ENCODE measurements around the gene TSC1. TPM values are rescaled to one million over a fixed set of nuclear protein-coding genes. Genes with fewer than 3 reads are reported as not detected.

The TSC1 gene
- total and polyA plus RNA-seq, 4 donors = 8.9 to 61.3 (median 30.2) TPM

DNA sequence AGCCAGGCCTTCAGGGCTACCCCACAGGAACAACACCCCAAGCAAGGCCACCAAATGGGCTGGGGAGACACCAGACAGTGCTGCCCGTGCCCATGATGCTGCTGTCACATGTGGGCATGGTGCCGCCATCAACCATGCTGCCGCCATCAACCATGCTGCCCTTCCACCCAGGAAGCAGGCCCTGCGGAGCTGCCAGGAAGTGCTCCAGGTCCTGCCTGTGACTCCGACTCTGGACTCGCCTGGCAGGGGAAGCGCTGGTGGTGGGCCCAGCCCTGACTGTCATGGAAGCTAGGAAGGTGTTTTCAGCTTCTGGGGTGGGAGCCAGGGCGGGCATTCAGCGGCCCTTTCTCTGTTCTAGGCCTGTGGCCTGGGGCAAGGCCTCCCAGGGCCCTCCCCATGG lies 75.2 kb downstream of the TSC1 start:
- H3K36me3 ChIP-seq (ENCODE audit: control insufficient read depth in 1 of 2, insufficient read depth in 2 of 2, low read length in 1 of 2) = no peaks in the 10 kb centered on the region
- H3K4me1 ChIP-seq (ENCODE audit: control insufficient read depth in 1 of 2, insufficient read depth in 2 of 2, low read length in 2 of 2) = no peaks in the 10 kb centered on the region
- WGBS, 2 donors = 93 to 94% methylated on average over 9 of the region's 9 CpGs
- H3K9me3 ChIP-seq (ENCODE audit: control insufficient read depth, low read length) = no peaks in the 10 kb centered on the region
- DNase-seq (no peak), ATAC-seq (ENCODE audit: low FRiP score) (no peak)
- no peak overlapping the region for H3K4me3 ChIP-seq (ENCODE audit: low read length in 2 of 2)
- no peaks in the 10 kb centered on the region for H3K27me3 ChIP-seq (ENCODE audit: control insufficient read depth in 1 of 2, insufficient read depth in 2 of 2, low read length in 1 of 2)
- H3K27ac ChIP-seq (ENCODE audit: low read depth in 1 of 2, low read length in 2 of 2) = no peak overlapping the region
- intact Hi-C loops (cut with DNase I) = no loop called here

DNA sequence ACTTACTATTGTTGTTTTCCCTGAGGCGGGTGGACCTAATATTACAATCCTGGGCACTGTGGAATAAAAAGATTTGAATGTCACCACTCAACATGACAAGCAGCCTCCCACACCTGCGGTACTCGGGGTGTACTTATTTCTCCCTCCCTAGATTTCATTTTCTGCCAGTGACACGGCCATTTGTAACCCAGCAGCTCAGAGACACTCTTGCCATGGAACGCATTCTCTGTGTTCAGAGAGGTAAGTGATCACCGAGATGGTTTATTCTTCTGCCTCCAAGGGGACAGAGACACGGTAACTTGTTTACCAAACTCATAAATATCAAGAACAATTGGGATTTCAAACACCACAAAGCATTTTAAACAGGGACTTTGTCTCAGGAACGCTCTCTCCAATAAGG lies 77.5 kb downstream of the TSC1 start:
- intact Hi-C loops (cut with DNase I) = no loop called here
- no peak for ATAC-seq (ENCODE audit: low FRiP score)

DNA sequence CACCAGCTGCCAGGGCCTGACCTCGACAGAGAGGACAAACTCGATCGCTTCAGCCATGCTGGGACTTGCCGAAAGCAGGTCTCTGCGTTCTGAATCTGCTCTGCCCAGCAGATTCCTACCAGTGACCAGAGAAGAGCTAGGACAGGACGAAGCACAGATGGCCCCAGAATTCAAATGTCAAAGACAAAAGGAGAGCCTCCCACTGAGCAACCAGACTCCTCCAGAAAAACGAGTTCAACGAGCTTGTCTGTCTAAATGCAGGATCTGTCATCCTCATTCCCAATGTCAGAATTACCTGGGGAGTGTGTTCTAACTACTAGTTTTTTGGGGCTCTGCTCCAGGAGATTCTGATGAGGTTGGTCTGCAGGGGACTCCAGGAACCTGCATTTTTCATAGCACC lies 79.7 kb downstream of the TSC1 start:
- DNase-seq (no peak), ATAC-seq (ENCODE audit: low FRiP score) (no peak)
- H3K36me3 ChIP-seq (ENCODE audit: control insufficient read depth in 1 of 2, insufficient read depth in 2 of 2, low read length in 1 of 2) = no peaks in the 10 kb centered on the region
- H3K4me1 ChIP-seq (ENCODE audit: control insufficient read depth in 1 of 2, insufficient read depth in 2 of 2, low read length in 2 of 2) = no peaks in the 10 kb centered on the region
- WGBS, 2 donors = 59 to 66% methylated on average over 8 of the region's 8 CpGs
- no peak overlapping the region for H3K27ac ChIP-seq (ENCODE audit: low read depth in 1 of 2, low read length in 2 of 2)
- H3K4me3 ChIP-seq (ENCODE audit: low read length in 2 of 2) = no peak overlapping the region
- no peaks in the 10 kb centered on the region for H3K27me3 ChIP-seq (ENCODE audit: control insufficient read depth in 1 of 2, insufficient read depth in 2 of 2, low read length in 1 of 2)
- no peaks in the 10 kb centered on the region for H3K9me3 ChIP-seq (ENCODE audit: control insufficient read depth, low read length)
- intact Hi-C loops (cut with DNase I) = no loop called here

More for the DNA sequence above, 77.5 kb downstream of the TSC1 start:
- no peaks in the 10 kb centered on the region for H3K4me1 ChIP-seq (ENCODE audit: control insufficient read depth in 1 of 2, insufficient read depth in 2 of 2, low read length in 2 of 2)
- H3K36me3 ChIP-seq (ENCODE audit: control insufficient read depth in 1 of 2, insufficient read depth in 2 of 2, low read length in 1 of 2) = no peaks in the 10 kb centered on the region
- 82 to 86% methylated on average over 8 of the region's 8 CpGs for WGBS, 2 donors
- H3K4me3 ChIP-seq (ENCODE audit: low read length in 2 of 2) = no peak overlapping the region
- no peak overlapping the region for H3K27ac ChIP-seq (ENCODE audit: low read depth in 1 of 2, low read length in 2 of 2)
- no peak for DNase-seq
- H3K27me3 ChIP-seq (ENCODE audit: control insufficient read depth in 1 of 2, insufficient read depth in 2 of 2, low read length in 1 of 2) = no peaks in the 10 kb centered on the region
- no peaks in the 10 kb centered on the region for H3K9me3 ChIP-seq (ENCODE audit: control insufficient read depth, low read length)

DNA sequence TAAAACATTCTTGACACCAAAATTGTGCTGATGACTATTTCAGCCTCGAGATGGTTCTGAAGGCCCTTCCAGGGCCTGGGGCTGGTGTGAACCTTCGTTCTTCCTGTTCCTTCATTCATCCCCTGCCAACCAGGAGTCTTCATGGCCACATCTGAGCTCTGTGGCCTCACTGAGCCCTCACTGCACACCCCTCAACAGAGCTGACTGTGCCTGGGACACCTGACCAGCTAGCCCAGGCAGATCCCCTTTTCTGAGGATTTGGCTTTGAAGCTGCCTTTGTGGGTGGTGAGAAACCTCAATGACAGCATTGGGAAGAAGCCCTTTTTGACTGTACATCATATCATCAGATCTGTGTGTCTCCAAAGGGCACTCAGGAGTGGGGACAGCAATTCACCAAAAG lies 80.1 kb downstream of the TSC1 start:
- DNase-seq (no peak), ATAC-seq (ENCODE audit: low FRiP score) (no peak)
- intact Hi-C loops (cut with DNase I) = no loop called here
- no peak overlapping the region for H3K27ac ChIP-seq (ENCODE audit: low read depth in 1 of 2, low read length in 2 of 2)
- WGBS, 2 donors = 75 to 78% methylated on average over 2 of the region's 2 CpGs
- no peaks in the 10 kb centered on the region for H3K36me3 ChIP-seq (ENCODE audit: control insufficient read depth in 1 of 2, insufficient read depth in 2 of 2, low read length in 1 of 2)
- H3K4me3 ChIP-seq (ENCODE audit: low read length in 2 of 2) = no peak overlapping the region
- no peaks in the 10 kb centered on the region for H3K4me1 ChIP-seq (ENCODE audit: control insufficient read depth in 1 of 2, insufficient read depth in 2 of 2, low read length in 2 of 2)
- no peaks in the 10 kb centered on the region for H3K27me3 ChIP-seq (ENCODE audit: control insufficient read depth in 1 of 2, insufficient read depth in 2 of 2, low read length in 1 of 2)
- H3K9me3 ChIP-seq (ENCODE audit: control insufficient read depth, low read length) = no peaks in the 10 kb centered on the region

DNA sequence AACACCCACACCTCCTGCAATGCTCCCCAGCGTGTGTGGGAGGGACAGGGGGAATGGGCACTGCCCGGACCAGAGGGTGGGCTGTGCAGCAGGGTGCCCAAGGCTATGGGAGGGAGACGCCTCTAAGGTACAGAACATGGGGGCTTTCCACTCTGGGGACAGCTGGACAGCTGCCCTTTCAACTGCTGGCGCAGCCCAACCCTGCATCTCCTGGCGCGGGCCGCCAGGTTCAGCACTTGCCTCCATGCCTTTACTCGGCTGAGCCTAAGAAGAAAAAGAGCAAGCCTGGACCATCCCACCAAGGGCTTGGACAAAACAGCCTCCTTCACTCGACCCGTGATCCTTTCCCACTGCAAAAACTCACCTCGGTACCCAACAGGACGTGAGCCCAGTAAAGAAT lies 81.3 kb downstream of the TSC1 start:
- no peaks in the 10 kb centered on the region for H3K27me3 ChIP-seq (ENCODE audit: control insufficient read depth in 1 of 2, insufficient read depth in 2 of 2, low read length in 1 of 2)
- ATAC-seq (ENCODE audit: low FRiP score) (no peak), DNase-seq (no peak)
- no peaks in the 10 kb centered on the region for H3K36me3 ChIP-seq (ENCODE audit: control insufficient read depth in 1 of 2, insufficient read depth in 2 of 2, low read length in 1 of 2)
- no peak overlapping the region for H3K4me3 ChIP-seq (ENCODE audit: low read length in 2 of 2)
- no peaks in the 10 kb centered on the region for H3K4me1 ChIP-seq (ENCODE audit: control insufficient read depth in 1 of 2, insufficient read depth in 2 of 2, low read length in 2 of 2)
- H3K27ac ChIP-seq (ENCODE audit: low read depth in 1 of 2, low read length in 2 of 2) = no peak overlapping the region
- 75 to 85% methylated on average over 12 of the region's 12 CpGs for WGBS, 2 donors
- H3K9me3 ChIP-seq (ENCODE audit: control insufficient read depth, low read length) = no peaks in the 10 kb centered on the region
- intact Hi-C loops (cut with DNase I) = no loop called here

DNA sequence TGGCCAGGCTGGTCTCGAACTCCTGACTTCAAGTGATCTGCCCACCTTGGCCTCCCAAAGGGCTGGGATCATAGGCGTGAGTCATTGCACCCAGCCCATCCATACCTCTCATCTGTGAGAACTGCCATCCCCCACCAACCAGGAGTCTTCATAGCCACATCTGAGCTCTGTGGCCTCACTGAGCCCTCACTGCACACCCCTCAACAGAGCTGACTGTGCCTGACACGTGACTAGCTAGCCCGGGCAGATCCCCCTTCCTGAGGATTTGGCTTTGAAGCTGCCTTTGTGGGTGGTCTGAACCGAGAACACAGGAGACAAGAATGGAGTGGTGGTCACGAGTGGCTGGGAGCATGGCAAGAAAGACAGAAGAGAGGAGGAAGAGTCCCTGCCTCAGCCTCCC lies 81.9 kb downstream of the TSC1 start:
- ATAC-seq (ENCODE audit: low FRiP score) = no peak
- Histone ChIP-seq H3K27ac (ENCODE audit: low read depth in 1 of 2, low read length in 2 of 2) (no peak overlapping the region), H3K36me3 (ENCODE audit: control insufficient read depth in 1 of 2, insufficient read depth in 2 of 2, low read length in 1 of 2) (no peaks in the 10 kb centered on the region), H3K4me3 (ENCODE audit: low read length in 2 of 2) (no peak overlapping the region), H3K9me3 (ENCODE audit: control insufficient read depth, low read length) (no peaks in the 10 kb centered on the region), H3K27me3 (ENCODE audit: control insufficient read depth in 1 of 2, insufficient read depth in 2 of 2, low read length in 1 of 2) (no peaks in the 10 kb centered on the region), H3K4me1 (ENCODE audit: control insufficient read depth in 1 of 2, insufficient read depth in 2 of 2, low read length in 2 of 2) (no peaks in the 10 kb centered on the region)
- intact Hi-C loops (cut with DNase I) = no loop called here
- WGBS, 2 donors = 61 to 70% methylated on average over 6 of the region's 6 CpGs
- no peak for DNase-seq

DNA sequence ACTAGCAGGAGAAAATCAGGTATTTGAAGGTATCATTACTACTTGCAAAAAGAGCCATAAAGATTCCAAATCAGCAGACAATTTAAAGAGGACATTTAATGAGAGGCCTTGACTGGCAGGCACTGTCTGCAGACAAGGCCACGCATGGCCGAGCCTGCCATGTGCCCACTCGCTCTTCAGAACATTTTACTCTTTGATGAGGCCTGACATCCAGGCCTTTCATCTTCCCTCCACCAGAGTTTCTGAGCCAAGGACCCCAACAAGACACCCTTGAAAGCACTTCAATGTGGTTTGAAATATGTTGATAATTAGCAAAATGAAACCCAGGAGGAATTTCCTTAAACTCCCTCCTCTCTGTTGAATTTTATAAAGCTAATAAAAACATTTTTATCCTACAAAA lies 82.8 kb downstream of the TSC1 start:
- H3K36me3 ChIP-seq (ENCODE audit: control insufficient read depth in 1 of 2, insufficient read depth in 2 of 2, low read length in 1 of 2) = no peaks in the 10 kb centered on the region
- ATAC-seq (ENCODE audit: low FRiP score) (no peak), DNase-seq (no peak)
- no peaks in the 10 kb centered on the region for H3K9me3 ChIP-seq (ENCODE audit: control insufficient read depth, low read length)
- WGBS, 2 donors = 93% methylated on average over 3 of the region's 3 CpGs
- H3K27me3 ChIP-seq (ENCODE audit: control insufficient read depth in 1 of 2, insufficient read depth in 2 of 2, low read length in 1 of 2) = no peaks in the 10 kb centered on the region
- no peak overlapping the region for H3K4me3 ChIP-seq (ENCODE audit: low read length in 2 of 2)
- intact Hi-C loops (cut with DNase I) = no loop called here
- no peak overlapping the region for H3K27ac ChIP-seq (ENCODE audit: low read depth in 1 of 2, low read length in 2 of 2)
- H3K4me1 ChIP-seq (ENCODE audit: control insufficient read depth in 1 of 2, insufficient read depth in 2 of 2, low read length in 2 of 2) = no peaks in the 10 kb centered on the region

DNA sequence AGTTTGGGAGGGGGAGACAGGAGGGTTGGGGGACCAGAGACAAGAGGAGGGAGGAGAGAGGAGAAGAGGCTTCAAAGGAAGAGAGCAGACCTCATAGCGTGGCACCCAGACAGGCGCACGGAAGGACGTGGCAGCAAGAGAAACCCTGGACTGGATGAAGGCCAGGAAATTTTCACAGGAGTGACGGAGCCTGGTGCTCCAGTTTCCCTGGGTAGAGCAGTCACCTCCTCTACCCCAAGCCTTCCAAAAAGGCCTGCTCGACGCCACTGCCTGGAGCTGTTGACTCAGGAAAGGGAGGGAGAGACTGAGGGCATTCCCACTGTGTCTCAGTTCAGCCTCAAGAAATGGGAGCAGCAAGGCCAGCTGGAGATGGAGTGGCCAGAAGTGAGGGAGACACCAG lies 85.7 kb downstream of the TSC1 start:
- DNase-seq = no peak
- intact Hi-C loops (cut with DNase I) = no loop called here
- Histone ChIP-seq H3K4me1 (ENCODE audit: control insufficient read depth in 1 of 2, insufficient read depth in 2 of 2, low read length in 2 of 2) (no peaks in the 10 kb centered on the region), H3K27me3 (ENCODE audit: control insufficient read depth in 1 of 2, insufficient read depth in 2 of 2, low read length in 1 of 2) (no peaks in the 10 kb centered on the region), H3K4me3 (ENCODE audit: low read length in 2 of 2) (no peak overlapping the region), H3K9me3 (ENCODE audit: control insufficient read depth, low read length) (no peaks in the 10 kb centered on the region), H3K27ac (ENCODE audit: low read depth in 1 of 2, low read length in 2 of 2) (no peak overlapping the region), H3K36me3 (ENCODE audit: control insufficient read depth in 1 of 2, insufficient read depth in 2 of 2, low read length in 1 of 2) (no peaks in the 10 kb centered on the region)
- WGBS, 2 donors = 15 to 24% methylated on average over 7 of the region's 7 CpGs
- ATAC-seq (ENCODE audit: low FRiP score) = no peak

DNA sequence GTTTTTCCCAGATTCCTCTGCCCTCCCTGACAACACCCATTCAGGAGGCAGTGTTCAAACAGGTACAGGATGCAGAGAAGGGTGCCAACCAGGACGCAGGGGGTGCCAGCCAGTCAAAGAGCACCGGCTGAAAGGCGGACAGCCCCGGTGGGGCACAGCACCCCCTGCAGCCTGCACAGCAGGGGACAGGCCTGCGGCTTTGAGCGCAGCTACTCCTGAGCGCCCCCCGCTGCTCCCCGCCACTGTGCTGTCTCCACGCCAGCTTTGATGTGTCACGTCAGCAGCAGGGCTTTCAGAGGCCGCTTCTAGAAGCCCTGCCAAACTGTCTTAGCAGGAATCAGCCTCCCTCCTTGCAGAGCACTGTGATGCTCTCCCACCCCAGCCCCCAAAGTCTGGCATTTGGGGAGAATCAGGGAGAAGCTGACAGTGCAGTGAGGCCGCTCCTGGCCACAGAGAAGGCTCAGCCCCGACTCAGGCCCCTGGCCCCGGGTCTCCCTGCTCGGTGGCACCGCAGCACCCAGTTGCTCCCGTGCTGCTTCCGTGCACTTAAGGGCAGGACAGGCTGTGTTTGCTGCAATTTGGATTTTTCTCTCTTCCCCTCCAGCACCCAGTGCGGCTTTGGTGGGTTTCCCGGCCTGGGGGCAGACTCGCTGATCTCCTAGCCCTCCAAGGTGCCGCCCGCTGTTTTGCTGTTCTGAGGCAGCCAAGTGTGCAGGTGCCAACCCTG lies 86.6 kb downstream of the TSC1 start:
- no peaks in the 10 kb centered on the region for H3K27me3 ChIP-seq (ENCODE audit: control insufficient read depth in 1 of 2, insufficient read depth in 2 of 2, low read length in 1 of 2)
- no peak for ATAC-seq (ENCODE audit: low FRiP score)
- DNase-seq = no peak
- no peaks in the 10 kb centered on the region for H3K36me3 ChIP-seq (ENCODE audit: control insufficient read depth in 1 of 2, insufficient read depth in 2 of 2, low read length in 1 of 2)
- 51 to 56% methylated on average over 24 of the region's 24 CpGs for WGBS, 2 donors
- H3K27ac ChIP-seq (ENCODE audit: low read depth in 1 of 2, low read length in 2 of 2) = no peak overlapping the region
- intact Hi-C loops (cut with DNase I) = no loop called here
- H3K9me3 ChIP-seq (ENCODE audit: control insufficient read depth, low read length) = no peaks in the 10 kb centered on the region
- H3K4me1 ChIP-seq (ENCODE audit: control insufficient read depth in 1 of 2, insufficient read depth in 2 of 2, low read length in 2 of 2) = no peaks in the 10 kb centered on the region
- no peak overlapping the region for H3K4me3 ChIP-seq (ENCODE audit: low read length in 2 of 2)
